GM18526 (cell line): Measurements from ENCODE around the gene FPGS.

Source experiments
- POLR2A ChIP-seq: IDR thresholded peaks from 3 replicates; pipeline ENCODE4 v1.6.1; 2011; ENCODE audit not compliant: insufficient read length; ENCODE audit errors: extremely low read depth

The FPGS gene

GRCh38 chr9:127852829-127853228 is 50.1 kb downstream of the FPGS start:
- TF ChIP-seq POLR2A: no peak

- no peak for TF ChIP-seq POLR2A
Observed at GRCh38 chr9:127853312-127854183, 50.9 kb downstream of the FPGS start.

DNA sequence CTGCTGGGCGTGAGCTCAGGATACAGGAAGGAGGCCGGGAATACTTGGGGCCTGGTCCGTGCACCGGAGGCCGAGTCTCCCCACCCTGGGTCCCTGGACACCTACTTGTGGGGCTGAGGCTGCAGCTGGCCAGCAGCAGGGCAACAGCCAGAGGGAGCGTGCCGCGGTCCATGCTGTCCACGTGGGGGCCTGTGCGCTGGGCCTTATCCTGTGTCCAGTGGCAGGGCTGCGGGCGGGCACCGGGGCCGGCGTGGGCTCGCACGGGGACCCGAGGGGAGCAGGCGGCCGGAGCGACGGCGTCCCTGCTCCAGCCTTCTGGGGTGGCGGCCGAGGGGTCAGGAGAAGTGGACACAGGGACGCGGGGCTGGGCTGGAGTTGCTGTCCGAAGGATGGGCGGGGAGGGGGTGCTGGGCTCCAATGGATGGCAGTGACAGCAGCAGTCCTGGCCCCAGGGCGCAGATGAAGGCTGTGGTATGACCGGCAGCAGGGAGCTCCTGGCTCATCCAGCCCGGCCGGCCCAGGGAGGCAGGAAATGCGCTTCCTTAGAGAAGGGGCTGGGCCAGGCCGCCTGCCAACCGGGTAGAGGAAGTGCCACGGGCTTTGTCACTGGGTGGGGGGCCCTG is 51.6 kb downstream of the FPGS start, which contains the start of gene ENG:
Gene ENG, minus strand, starts transcription at position 475 of the 623 bp plus-strand sequence. Its CDS starts 303 bp downstream, at position 172.
- TF ChIP-seq POLR2A: no peak

DNA sequence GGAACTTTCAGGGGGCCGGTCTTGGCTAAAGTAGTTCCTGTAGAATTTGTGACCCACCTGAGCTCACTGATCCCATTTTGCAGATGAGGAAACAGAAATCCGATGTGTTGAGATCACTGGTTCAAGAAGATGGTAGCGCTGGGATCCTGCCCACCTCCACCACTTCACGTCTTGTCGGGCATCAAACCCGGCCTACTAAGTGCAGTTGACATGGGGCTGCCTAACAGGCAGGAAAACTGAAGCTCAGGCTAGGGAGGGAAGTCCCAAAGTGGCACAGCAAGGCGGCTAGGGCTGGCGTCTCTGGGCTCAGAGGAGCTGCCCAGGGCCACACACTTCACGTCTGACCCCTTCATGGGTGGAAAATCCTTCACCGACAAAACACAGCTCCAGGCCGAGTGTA is 52.3 kb downstream of the FPGS start:
- TF ChIP-seq POLR2A: no peak

GRCh38 chr9:127855522-127855921 is 52.8 kb downstream of the FPGS start:
- TF ChIP-seq POLR2A: no peak

- no peak for TF ChIP-seq POLR2A
Observed at GRCh38 chr9:127856094-127856728, 53.5 kb downstream of the FPGS start.

GRCh38 chr9:127856729-127857116 is 54.0 kb downstream of the FPGS start:
- TF ChIP-seq POLR2A: no peak

- TF ChIP-seq POLR2A: no peak
Observed at GRCh38 chr9:127857278-127857677, 54.6 kb downstream of the FPGS start.

- TF ChIP-seq POLR2A: no peak
Observed at GRCh38 chr9:127858041-127858512, 55.4 kb downstream of the FPGS start.

- no peak for TF ChIP-seq POLR2A
Observed at GRCh38 chr9:127860260-127860659, 57.6 kb downstream of the FPGS start.

- TF ChIP-seq POLR2A: no peak
Observed at GRCh38 chr9:127860779-127861178, 58.1 kb downstream of the FPGS start.

DNA sequence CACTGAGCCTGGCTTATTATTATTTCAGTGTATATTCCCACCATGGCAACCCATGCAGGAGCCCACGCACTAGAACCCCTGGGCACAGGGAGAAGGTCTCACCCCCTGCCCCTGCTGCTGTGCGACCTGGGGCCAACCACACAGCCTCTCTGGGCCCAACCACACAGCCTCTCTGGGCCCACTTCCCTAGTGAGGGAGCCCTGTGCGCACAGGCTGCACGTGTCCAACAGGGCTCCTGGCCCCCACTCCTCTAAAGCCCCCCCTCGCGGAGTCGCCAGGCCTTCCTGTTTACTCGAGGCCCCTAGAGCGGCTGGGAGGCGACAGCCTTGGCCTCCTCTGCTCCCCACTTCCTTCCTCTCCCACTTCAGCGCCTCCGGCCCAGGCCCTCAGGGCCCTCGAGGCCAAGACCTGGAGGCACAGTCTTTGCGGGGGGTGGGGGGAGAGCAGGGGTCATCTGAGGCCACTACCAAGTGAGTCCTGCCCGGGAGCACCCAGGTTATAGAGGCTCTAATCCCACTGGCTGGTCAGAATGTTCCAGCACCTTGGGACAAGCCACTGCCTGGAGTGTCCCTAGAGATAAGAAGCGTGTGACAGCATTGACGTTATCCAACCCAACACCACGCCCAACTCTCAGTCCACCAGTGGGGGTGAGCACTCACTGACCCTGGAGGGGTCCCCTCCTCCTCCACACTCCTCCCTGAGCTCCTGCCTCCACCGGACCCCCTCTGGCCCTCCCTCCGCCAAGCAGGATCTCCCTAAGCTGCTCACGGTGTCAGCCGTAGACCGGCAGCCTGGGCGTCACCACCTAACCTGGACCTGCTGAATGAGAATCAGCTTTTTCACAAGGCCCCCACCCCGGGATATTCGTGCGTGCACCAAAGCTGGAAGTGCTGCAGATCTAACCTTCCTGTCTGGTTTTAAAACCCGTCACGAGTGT is 59.7 kb downstream of the FPGS start:
- TF ChIP-seq POLR2A: no peak

DNA sequence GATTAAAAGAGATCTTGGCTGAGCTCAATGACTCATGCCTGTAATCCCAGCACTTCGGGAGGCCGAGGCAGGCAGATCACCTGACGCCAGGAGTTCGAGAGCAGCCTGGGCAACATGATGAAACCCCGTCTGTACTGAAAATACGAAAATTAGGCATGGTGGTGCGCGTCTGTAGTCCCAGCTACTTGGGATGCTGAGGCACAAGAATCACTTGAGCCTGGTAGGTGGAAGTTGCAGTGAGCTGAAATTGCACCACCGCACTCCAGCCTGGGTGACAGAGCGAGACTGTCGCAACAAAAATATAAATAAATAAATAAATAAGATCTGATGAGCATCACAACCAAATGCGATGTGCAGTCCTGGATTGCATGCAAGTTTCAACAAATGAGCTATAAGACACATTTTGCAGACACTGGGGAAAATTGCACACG is 60.5 kb downstream of the FPGS start:
- no peak for TF ChIP-seq POLR2A
